HG03460 (cell line): ENCODE results near the gene HNRNPAB.
"Not testable (repeated sequence)": the region's sequence is repeated elsewhere in the genome, so short reads cannot be mapped to it uniquely, and the experiment has no call there.

Source experiments
- ATAC-seq: cut with Tn5 transposase; IDR thresholded peaks from one replicate; pipeline ENCODE4 v1.9.1; 2021; ENCODE audit not compliant: unreplicated experiment

The HNRNPAB gene

GRCh38 chr5:178241688-178242231 is 37.4 kb downstream of the HNRNPAB start:
- no peak for ATAC-seq

- ATAC-seq = no peak
Measured at GRCh38 chr5:178242416-178242815, 38.1 kb downstream of the HNRNPAB start.

GRCh38 chr5:178244576-178244975 is 40.2 kb downstream of the HNRNPAB start:
- no peak for ATAC-seq

GRCh38 chr5:178245389-178245788 is 41.1 kb downstream of the HNRNPAB start:
- no peak for ATAC-seq

- no peak for ATAC-seq
Measured at GRCh38 chr5:178246624-178247279, 42.4 kb downstream of the HNRNPAB start.

- ATAC-seq = no peak
Measured at GRCh38 chr5:178247481-178248456, 43.4 kb downstream of the HNRNPAB start.

GRCh38 chr5:178248750-178249149 is 44.4 kb downstream of the HNRNPAB start:
- ATAC-seq = no peak

- no peak for ATAC-seq
Measured at GRCh38 chr5:178249191-178249989, 45.1 kb downstream of the HNRNPAB start.

GRCh38 chr5:178250263-178250662 is 45.9 kb downstream of the HNRNPAB start:
- no peak for ATAC-seq

GRCh38 chr5:178252258-178252657 is 47.9 kb downstream of the HNRNPAB start:
- ATAC-seq = no peak

GRCh38 chr5:178253632-178254031 is 49.3 kb downstream of the HNRNPAB start:
- ATAC-seq = not testable (repeated sequence)

- ATAC-seq = no peak
Measured at GRCh38 chr5:178256746-178257145, 52.4 kb downstream of the HNRNPAB start.

- ATAC-seq = no peak
Measured at GRCh38 chr5:178257650-178258049, 53.3 kb downstream of the HNRNPAB start.

- no peak for ATAC-seq
Measured at GRCh38 chr5:178259623-178260536, 55.5 kb downstream of the HNRNPAB start.
